ENCODE measurements around the gene HELB.
A peak's percentile ranks its signal among the peaks of the same experiment; 100 is the strongest.

Gene HELB

DNA sequence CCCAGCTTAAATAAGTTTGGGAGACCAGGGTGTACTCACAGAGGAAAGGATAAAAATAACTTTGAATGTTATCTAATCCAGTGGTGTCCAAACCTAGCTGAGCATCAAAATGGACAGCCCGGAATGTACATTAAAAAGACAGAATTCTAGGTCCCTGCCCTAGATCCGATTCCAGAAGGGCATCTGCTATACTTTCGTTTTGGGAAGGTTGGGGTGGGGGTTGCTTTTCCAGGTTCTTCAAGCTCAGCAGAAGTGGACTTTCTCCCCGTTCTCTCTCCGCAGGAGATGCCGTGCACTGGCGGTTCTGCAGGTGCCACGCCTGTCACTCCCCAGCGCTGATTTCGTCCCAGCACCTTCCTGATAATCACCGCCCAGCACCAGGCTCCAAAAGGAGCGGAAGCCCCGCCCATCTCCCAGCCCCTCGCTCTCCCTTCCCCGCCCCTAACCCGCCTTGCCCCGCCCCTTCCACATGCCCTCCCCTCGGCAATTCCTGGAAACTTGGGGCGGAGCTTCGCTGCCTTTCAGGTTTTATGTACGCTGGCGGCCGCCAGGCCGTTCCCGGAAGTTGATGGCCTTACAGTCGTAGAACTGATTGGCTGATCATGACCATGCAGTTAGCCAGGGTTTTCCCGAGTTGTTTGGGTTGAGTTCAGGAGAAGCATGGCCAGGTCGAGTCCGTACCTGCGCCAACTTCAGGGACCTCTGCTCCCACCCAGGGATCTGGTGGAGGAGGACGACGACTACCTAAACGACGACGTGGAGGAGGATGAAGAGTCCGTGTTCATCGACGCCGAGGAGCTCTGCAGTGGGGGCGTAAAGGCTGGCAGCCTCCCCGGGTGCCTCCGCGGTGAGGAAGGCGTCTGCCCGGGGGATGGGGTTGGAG is at the start of gene HELB:
Gene HELB, plus strand, starts transcription at position 550 of the 883 bp plus-strand sequence. Its CDS starts 111 bp downstream, at position 661.
- Mint-ChIP-seq H3K9me3 (no peaks in the 10 kb centered on the region), H3K36me3 (peaks cover 10 to 21% of the 10 kb centered on the region in 2 donors), H3K27ac (peak within 1 kb of the TSS; percentile 98), H3K4me1 (peaks cover 23 to 41% of the 10 kb centered on the region in 2 donors), H3K27me3 (peaks cover 0 to 9% of the 10 kb centered on the region in 2 donors), H3K4me3 (peak within 1 kb of the TSS; percentile 96 to 99)
- ATAC-seq (replicated peaks), result peak; percentile 96 to 97
- peak; percentile 92 for DNase-seq

DNA sequence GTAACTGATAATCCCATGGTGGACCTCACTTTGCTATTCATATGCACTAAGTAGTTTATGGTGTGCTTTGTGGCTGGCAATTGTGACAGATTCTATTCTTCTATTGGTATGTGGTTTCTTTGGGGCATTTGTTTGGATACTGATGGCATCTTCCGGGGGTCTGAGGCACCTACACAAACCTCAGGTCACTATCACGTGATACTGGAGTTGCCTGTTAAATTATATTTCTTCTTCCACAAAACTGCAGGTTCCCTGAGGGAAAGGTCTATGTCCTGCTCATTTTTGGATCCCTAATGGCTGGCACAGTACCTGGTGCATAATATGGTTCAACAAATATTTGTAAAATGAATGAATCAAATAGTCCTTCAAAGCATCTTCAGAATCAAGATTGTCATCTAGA is 49.5 kb upstream of the HELB start:
- Mint-ChIP-seq H3K36me3 (no peaks in the 10 kb centered on the region), H3K4me1 (no peaks in the 10 kb centered on the region), H3K27me3 (no peaks in the 10 kb centered on the region), H3K27ac (no peak overlapping the region), H3K9me3 (no peaks in the 10 kb centered on the region), H3K4me3 (no peak overlapping the region)
- ATAC-seq (replicated peaks), result no peak
- no peak for DNase-seq

- DNase-seq (no peak), ATAC-seq (replicated peaks) (no peak)
- Mint-ChIP-seq H3K4me1 (no peaks in the 10 kb centered on the region), H3K36me3 (no peaks in the 10 kb centered on the region), H3K9me3 (no peaks in the 10 kb centered on the region), H3K4me3 (no peak overlapping the region), H3K27ac (no peak overlapping the region), H3K27me3 (no peaks in the 10 kb centered on the region)
Measured at GRCh38 chr12:66255737-66256136, 46.6 kb upstream of the HELB start.

DNA sequence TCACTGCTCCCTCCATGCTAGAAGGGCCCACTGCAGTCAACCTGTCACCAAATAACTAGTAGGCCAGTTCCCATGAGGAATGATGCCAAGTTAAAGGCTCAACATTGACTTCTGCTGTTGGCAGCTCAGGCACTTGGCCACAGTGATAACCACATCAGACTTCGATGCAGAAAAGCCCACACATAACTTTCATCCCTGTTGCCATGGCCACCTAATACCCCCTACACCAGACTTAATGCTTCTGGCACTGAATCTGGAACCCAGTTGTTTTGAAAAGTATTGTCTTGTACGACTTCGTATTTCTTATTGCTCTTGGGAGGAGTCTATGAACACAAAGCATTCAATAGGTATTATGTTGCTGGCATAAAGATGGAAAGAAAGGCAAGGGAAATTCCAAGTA is 44.3 kb upstream of the HELB start:
- H3K4me3 Mint-ChIP-seq, result no peak overlapping the region
- no peaks in the 10 kb centered on the region for H3K9me3 Mint-ChIP-seq
- ATAC-seq (replicated peaks) (no peak), DNase-seq (no peak)
- no peaks in the 10 kb centered on the region for H3K27me3 Mint-ChIP-seq
- no peak overlapping the region for H3K27ac Mint-ChIP-seq
- H3K4me1 Mint-ChIP-seq, result no peaks in the 10 kb centered on the region
- H3K36me3 Mint-ChIP-seq, result no peaks in the 10 kb centered on the region

DNA sequence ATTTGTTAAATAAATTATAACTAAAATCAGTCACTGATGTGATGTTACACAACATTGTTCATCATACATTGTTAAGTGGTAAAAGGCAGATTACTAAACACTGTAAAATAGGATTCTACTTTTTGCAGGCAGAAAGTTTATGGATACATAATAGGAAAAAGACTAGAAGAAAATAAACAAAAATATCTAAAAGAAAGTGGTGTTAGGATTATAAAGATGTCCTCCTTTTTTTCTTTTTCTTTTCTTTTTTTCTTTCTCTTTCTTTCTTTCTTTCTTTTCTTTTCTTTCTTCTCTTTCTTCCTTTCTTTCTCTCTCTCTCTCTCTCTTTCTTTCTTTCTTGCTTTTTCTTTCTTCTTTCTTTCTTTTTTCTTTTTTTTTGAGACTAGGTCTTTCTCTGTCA is 39.6 kb upstream of the HELB start:
- no peaks in the 10 kb centered on the region for H3K9me3 Mint-ChIP-seq
- no peak overlapping the region for H3K4me3 Mint-ChIP-seq
- DNase-seq (no peak), ATAC-seq (replicated peaks) (no peak)
- no peaks in the 10 kb centered on the region for H3K4me1 Mint-ChIP-seq
- peaks cover 0 to 6% of the 10 kb centered on the region in 2 donors for H3K27me3 Mint-ChIP-seq
- no peak overlapping the region for H3K27ac Mint-ChIP-seq
- no peaks in the 10 kb centered on the region for H3K36me3 Mint-ChIP-seq

DNA sequence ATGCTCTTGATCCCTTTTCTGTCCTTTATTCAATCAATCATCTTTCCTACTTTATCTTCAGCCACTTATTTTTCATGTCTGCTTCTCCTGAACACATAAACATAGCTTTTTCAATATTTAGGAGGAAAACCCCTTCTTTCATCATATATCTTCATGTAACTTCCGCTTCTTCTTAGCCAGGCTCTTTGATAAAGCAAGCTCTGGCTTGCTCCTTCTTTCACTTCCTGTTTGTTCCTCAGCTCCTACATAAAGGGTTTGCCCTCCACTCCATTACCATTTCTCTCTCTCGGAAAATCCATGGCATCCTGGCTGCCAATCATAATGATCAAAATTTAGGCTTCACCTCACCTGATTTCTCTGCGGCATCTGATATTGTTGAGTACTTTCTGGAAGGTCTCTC is 33.7 kb upstream of the HELB start:
- H3K27me3 Mint-ChIP-seq, result peaks cover 0 to 6% of the 10 kb centered on the region in 2 donors
- ATAC-seq (replicated peaks) (no peak), DNase-seq (no peak)
- no peak overlapping the region for H3K27ac Mint-ChIP-seq
- no peaks in the 10 kb centered on the region for H3K4me1 Mint-ChIP-seq
- H3K36me3 Mint-ChIP-seq, result no peaks in the 10 kb centered on the region
- no peaks in the 10 kb centered on the region for H3K9me3 Mint-ChIP-seq
- no peak overlapping the region for H3K4me3 Mint-ChIP-seq

DNA sequence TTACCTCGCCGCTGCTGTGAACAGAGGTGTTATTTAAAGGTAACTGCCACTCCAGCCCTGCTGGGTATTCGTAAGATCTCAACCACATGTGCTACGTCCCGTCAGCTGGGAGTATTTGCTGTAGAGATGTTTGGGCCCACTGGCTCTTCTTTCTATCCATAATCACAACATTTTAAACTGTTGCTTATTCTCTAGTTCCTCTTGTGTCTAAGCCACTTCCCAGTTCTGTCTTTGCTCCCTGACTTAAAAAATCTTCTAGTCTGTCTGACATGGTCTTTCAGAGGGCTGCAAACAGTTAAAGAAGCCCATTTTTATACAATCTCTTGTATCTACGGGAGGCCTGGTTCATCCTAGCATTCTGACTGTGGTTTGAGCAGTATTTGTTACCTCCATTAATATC is 33.2 kb upstream of the HELB start:
- Mint-ChIP-seq H3K27ac (no peak overlapping the region), H3K4me3 (no peak overlapping the region), H3K27me3 (peaks cover 0 to 6% of the 10 kb centered on the region in 2 donors), H3K36me3 (no peaks in the 10 kb centered on the region), H3K9me3 (no peaks in the 10 kb centered on the region), H3K4me1 (no peaks in the 10 kb centered on the region)
- no peak for ATAC-seq (replicated peaks)
- DNase-seq, result no peak

- Mint-ChIP-seq H3K4me1 (no peaks in the 10 kb centered on the region), H3K27me3 (no peaks in the 10 kb centered on the region), H3K4me3 (no peak overlapping the region), H3K36me3 (no peaks in the 10 kb centered on the region), H3K9me3 (no peaks in the 10 kb centered on the region), H3K27ac (no peak overlapping the region)
- DNase-seq (no peak), ATAC-seq (replicated peaks) (peak; percentile 38 to 57)
Measured at GRCh38 chr12:66269757-66270383, 32.4 kb upstream of the HELB start.

- H3K4me1 Mint-ChIP-seq, result no peaks in the 10 kb centered on the region
- DNase-seq (no peak), ATAC-seq (replicated peaks) (no peak)
- H3K36me3 Mint-ChIP-seq, result no peaks in the 10 kb centered on the region
- no peaks in the 10 kb centered on the region for H3K9me3 Mint-ChIP-seq
- H3K4me3 Mint-ChIP-seq, result no peak overlapping the region
- no peaks in the 10 kb centered on the region for H3K27me3 Mint-ChIP-seq
- no peak overlapping the region for H3K27ac Mint-ChIP-seq
Measured at GRCh38 chr12:66270613-66271012, 31.7 kb upstream of the HELB start.

GRCh38 chr12:66272650-66273049 is 29.6 kb upstream of the HELB start:
- ATAC-seq (replicated peaks), result no peak
- no peaks in the 10 kb centered on the region for H3K36me3 Mint-ChIP-seq
- no peak for DNase-seq
- H3K4me1 Mint-ChIP-seq, result no peaks in the 10 kb centered on the region
- H3K27ac Mint-ChIP-seq, result no peak overlapping the region
- H3K27me3 Mint-ChIP-seq, result peaks cover 0 to under 1% of the 10 kb centered on the region in 2 donors
- no peak overlapping the region for H3K4me3 Mint-ChIP-seq
- no peaks in the 10 kb centered on the region for H3K9me3 Mint-ChIP-seq

GRCh38 chr12:66273147-66273546 is 29.1 kb upstream of the HELB start:
- DNase-seq, result no peak
- Mint-ChIP-seq H3K27me3 (peaks cover 0 to 5% of the 10 kb centered on the region in 2 donors), H3K27ac (no peak overlapping the region), H3K9me3 (no peaks in the 10 kb centered on the region), H3K4me3 (no peak overlapping the region), H3K4me1 (no peaks in the 10 kb centered on the region), H3K36me3 (no peaks in the 10 kb centered on the region)
- ATAC-seq (replicated peaks), result no peak

- H3K36me3 Mint-ChIP-seq, result no peaks in the 10 kb centered on the region
- DNase-seq, result no peak
- H3K9me3 Mint-ChIP-seq, result no peaks in the 10 kb centered on the region
- peaks cover 0 to 6% of the 10 kb centered on the region in 2 donors for H3K27me3 Mint-ChIP-seq
- H3K27ac Mint-ChIP-seq, result no peak overlapping the region
- ATAC-seq (replicated peaks), result no peak
- no peaks in the 10 kb centered on the region for H3K4me1 Mint-ChIP-seq
- H3K4me3 Mint-ChIP-seq, result no peak overlapping the region
Measured at GRCh38 chr12:66275040-66275439, 27.3 kb upstream of the HELB start.

- Mint-ChIP-seq H3K4me3 (no peak overlapping the region), H3K9me3 (peaks cover 6 to 7% of the 10 kb centered on the region in 2 donors), H3K27me3 (peaks cover 0 to 9% of the 10 kb centered on the region in 2 donors), H3K4me1 (no peaks in the 10 kb centered on the region), H3K27ac (no peak overlapping the region), H3K36me3 (peaks cover 0 to 6% of the 10 kb centered on the region in 2 donors)
- no peak for ATAC-seq (replicated peaks)
- DNase-seq, result no peak
Measured at GRCh38 chr12:66279123-66279712, 23.1 kb upstream of the HELB start.

DNA sequence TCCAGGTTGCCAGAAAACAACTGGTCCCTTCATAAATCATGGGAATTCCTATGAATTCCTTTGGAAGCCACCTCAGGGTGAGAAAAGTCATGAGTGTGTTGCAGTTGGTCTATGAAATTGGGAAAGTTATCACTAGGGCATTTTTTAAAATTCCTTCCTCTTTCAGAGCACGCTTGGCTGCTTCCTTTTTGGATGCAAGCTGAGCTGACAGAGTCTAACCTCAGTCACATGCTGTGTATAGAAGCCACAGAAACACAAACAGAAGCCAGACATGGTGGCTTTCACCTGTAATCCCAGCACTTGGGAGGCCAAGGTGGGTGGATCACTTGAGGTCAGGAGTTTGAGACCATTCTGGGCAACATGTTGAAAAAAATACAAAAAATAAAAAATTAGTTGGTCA is 21.7 kb upstream of the HELB start:
- H3K4me3 Mint-ChIP-seq, result no peak overlapping the region
- ATAC-seq (replicated peaks), result no peak
- no peak overlapping the region for H3K27ac Mint-ChIP-seq
- peaks cover 6 to 7% of the 10 kb centered on the region in 2 donors for H3K9me3 Mint-ChIP-seq
- no peaks in the 10 kb centered on the region for H3K4me1 Mint-ChIP-seq
- DNase-seq, result no peak
- H3K36me3 Mint-ChIP-seq, result peaks cover 0 to 6% of the 10 kb centered on the region in 2 donors
- H3K27me3 Mint-ChIP-seq, result peaks cover 0 to 9% of the 10 kb centered on the region in 2 donors

- Mint-ChIP-seq H3K27me3 (peaks cover 0 to 9% of the 10 kb centered on the region in 2 donors), H3K4me3 (no peak overlapping the region), H3K36me3 (peaks cover 0 to 6% of the 10 kb centered on the region in 2 donors), H3K27ac (no peak overlapping the region), H3K9me3 (peaks cover 6 to 7% of the 10 kb centered on the region in 2 donors), H3K4me1 (no peaks in the 10 kb centered on the region)
- DNase-seq (no peak), ATAC-seq (replicated peaks) (no peak)
Measured at GRCh38 chr12:66282244-66282643, 20.0 kb upstream of the HELB start.

Data from stimulated activated naive B cell treated with anti-CD40 and anti-IgM and Interleukin-4, amounts not matched to agents 10 μg/mL and 1 μg/mL and 100 μg/mL, for 72 hours (primary cell).